Measurements from ENCODE around the gene FHOD3.

FHOD3 gene

GRCh38 chr18:36602620-36603019 is 305.1 kb downstream of the FHOD3 start:
- ATAC-seq (ENCODE audit: low read depth) = no peak
- H3K36me3 Mint-ChIP-seq = no peaks in the 10 kb centered on the region

GRCh38 chr18:36608107-36608506 is 310.6 kb downstream of the FHOD3 start:
- no peak overlapping the region for H3K27ac Mint-ChIP-seq
- H3K9me3 Mint-ChIP-seq = no peaks in the 10 kb centered on the region
- DNase-seq (ENCODE audit: low spot score in 2 of 2) (no peak), ATAC-seq (ENCODE audit: low read depth) (no peak)
- H3K4me1 Mint-ChIP-seq = no peaks in the 10 kb centered on the region
- no peaks in the 10 kb centered on the region for H3K27me3 Mint-ChIP-seq
- no peak overlapping the region for H3K4me3 Mint-ChIP-seq
- H3K36me3 Mint-ChIP-seq = no peaks in the 10 kb centered on the region

More at GRCh38 chr18:36602620-36603019, 305.1 kb downstream of the FHOD3 start:
- no peak for DNase-seq (ENCODE audit: low spot score in 2 of 2)
- Mint-ChIP-seq H3K27me3 (no peaks in the 10 kb centered on the region), H3K9me3 (no peaks in the 10 kb centered on the region), H3K4me3 (no peak overlapping the region), H3K4me1 (no peaks in the 10 kb centered on the region), H3K27ac (no peak overlapping the region)

GRCh38 chr18:36610258-36610657 is 312.7 kb downstream of the FHOD3 start:
- Mint-ChIP-seq H3K27ac (no peak overlapping the region), H3K4me1 (no peaks in the 10 kb centered on the region), H3K4me3 (no peak overlapping the region), H3K9me3 (no peaks in the 10 kb centered on the region), H3K27me3 (no peaks in the 10 kb centered on the region), H3K36me3 (no peaks in the 10 kb centered on the region)
- no peak for DNase-seq (ENCODE audit: low spot score in 2 of 2)
- no peak for ATAC-seq (ENCODE audit: low read depth)

GRCh38 chr18:36610661-36611060 is 313.1 kb downstream of the FHOD3 start:
- Mint-ChIP-seq H3K36me3 (no peaks in the 10 kb centered on the region), H3K27me3 (no peaks in the 10 kb centered on the region), H3K27ac (no peak overlapping the region), H3K4me3 (no peak overlapping the region), H3K9me3 (no peaks in the 10 kb centered on the region), H3K4me1 (no peaks in the 10 kb centered on the region)
- ATAC-seq (ENCODE audit: low read depth) (no peak), DNase-seq (ENCODE audit: low spot score in 2 of 2) (no peak)

- no peaks in the 10 kb centered on the region for H3K27me3 Mint-ChIP-seq
- H3K4me3 Mint-ChIP-seq = no peak overlapping the region
- no peaks in the 10 kb centered on the region for H3K9me3 Mint-ChIP-seq
- no peaks in the 10 kb centered on the region for H3K36me3 Mint-ChIP-seq
- no peak overlapping the region for H3K27ac Mint-ChIP-seq
- H3K4me1 Mint-ChIP-seq = peaks cover 2% of the 10 kb centered on the region
- no peak for DNase-seq (ENCODE audit: low spot score in 2 of 2)
- ATAC-seq (ENCODE audit: low read depth) = no peak
Observed at GRCh38 chr18:36613069-36613468, 315.6 kb downstream of the FHOD3 start.

GRCh38 chr18:36613810-36614209 is 316.3 kb downstream of the FHOD3 start:
- H3K27ac Mint-ChIP-seq = no peak overlapping the region
- ATAC-seq (ENCODE audit: low read depth) (no peak), DNase-seq (ENCODE audit: low spot score in 2 of 2) (no peak)
- no peak overlapping the region for H3K4me3 Mint-ChIP-seq
- no peaks in the 10 kb centered on the region for H3K27me3 Mint-ChIP-seq
- H3K36me3 Mint-ChIP-seq = no peaks in the 10 kb centered on the region
- H3K9me3 Mint-ChIP-seq = no peaks in the 10 kb centered on the region
- H3K4me1 Mint-ChIP-seq = peaks cover 2% of the 10 kb centered on the region

- ATAC-seq (ENCODE audit: low read depth) (no peak), DNase-seq (ENCODE audit: low spot score in 2 of 2) (no peak)
- Mint-ChIP-seq H3K9me3 (no peaks in the 10 kb centered on the region), H3K4me1 (peaks cover 2% of the 10 kb centered on the region), H3K27me3 (peaks cover 8% of the 10 kb centered on the region), H3K36me3 (no peaks in the 10 kb centered on the region), H3K27ac (no peak overlapping the region), H3K4me3 (no peak overlapping the region)
Observed at GRCh38 chr18:36620788-36621187, 323.3 kb downstream of the FHOD3 start.

GRCh38 chr18:36622610-36623009 is 325.1 kb downstream of the FHOD3 start:
- no peak for ATAC-seq (ENCODE audit: low read depth)
- Mint-ChIP-seq H3K9me3 (no peaks in the 10 kb centered on the region), H3K36me3 (no peaks in the 10 kb centered on the region), H3K4me1 (no peaks in the 10 kb centered on the region), H3K4me3 (no peak overlapping the region), H3K27me3 (peaks cover 8% of the 10 kb centered on the region), H3K27ac (no peak overlapping the region)
- no peak for DNase-seq (ENCODE audit: low spot score in 2 of 2)

GRCh38 chr18:36623091-36623490 is 325.6 kb downstream of the FHOD3 start:
- ATAC-seq (ENCODE audit: low read depth) = no peak
- DNase-seq (ENCODE audit: low spot score in 2 of 2) = no peak
- Mint-ChIP-seq H3K36me3 (no peaks in the 10 kb centered on the region), H3K27ac (no peak overlapping the region), H3K9me3 (no peaks in the 10 kb centered on the region), H3K4me1 (no peaks in the 10 kb centered on the region), H3K4me3 (no peak overlapping the region), H3K27me3 (peaks cover 8% of the 10 kb centered on the region)

- no peaks in the 10 kb centered on the region for H3K9me3 Mint-ChIP-seq
Observed at GRCh38 chr18:36623681-36624190, 326.2 kb downstream of the FHOD3 start.

GRCh38 chr18:36624451-36625167 is 327.1 kb downstream of the FHOD3 start:
- H3K4me3 Mint-ChIP-seq = no peak overlapping the region
- no peaks in the 10 kb centered on the region for H3K4me1 Mint-ChIP-seq
- H3K27me3 Mint-ChIP-seq = peaks cover 8% of the 10 kb centered on the region
- peaks cover 2% of the 10 kb centered on the region for H3K9me3 Mint-ChIP-seq
- H3K36me3 Mint-ChIP-seq = no peaks in the 10 kb centered on the region
- ATAC-seq (ENCODE audit: low read depth) = no peak
- DNase-seq (ENCODE audit: low spot score in 2 of 2) = no peak
- no peak overlapping the region for H3K27ac Mint-ChIP-seq

More at GRCh38 chr18:36623681-36624190, 326.2 kb downstream of the FHOD3 start:
- H3K27ac Mint-ChIP-seq = no peak overlapping the region
- DNase-seq (ENCODE audit: low spot score in 2 of 2) (no peak), ATAC-seq (ENCODE audit: low read depth) (no peak)
- no peak overlapping the region for H3K4me3 Mint-ChIP-seq
- no peaks in the 10 kb centered on the region for H3K36me3 Mint-ChIP-seq
- H3K4me1 Mint-ChIP-seq = no peaks in the 10 kb centered on the region
- H3K27me3 Mint-ChIP-seq = peaks cover 9% of the 10 kb centered on the region

GRCh38 chr18:36625386-36625785 is 327.9 kb downstream of the FHOD3 start:
- H3K4me3 Mint-ChIP-seq = no peak overlapping the region

GRCh38 chr18:36627637-36628036 is 330.1 kb downstream of the FHOD3 start:
- peaks cover 12% of the 10 kb centered on the region for H3K27me3 Mint-ChIP-seq
- H3K27ac Mint-ChIP-seq = no peak overlapping the region
- no peak overlapping the region for H3K4me3 Mint-ChIP-seq
- no peaks in the 10 kb centered on the region for H3K36me3 Mint-ChIP-seq
- peaks cover 2% of the 10 kb centered on the region for H3K9me3 Mint-ChIP-seq
- no peak for ATAC-seq (ENCODE audit: low read depth)
- no peaks in the 10 kb centered on the region for H3K4me1 Mint-ChIP-seq
- DNase-seq (ENCODE audit: low spot score in 2 of 2) = no peak

More at GRCh38 chr18:36625386-36625785, 327.9 kb downstream of the FHOD3 start:
- no peak for ATAC-seq (ENCODE audit: low read depth)
- no peaks in the 10 kb centered on the region for H3K36me3 Mint-ChIP-seq
- no peaks in the 10 kb centered on the region for H3K4me1 Mint-ChIP-seq
- peaks cover 2% of the 10 kb centered on the region for H3K9me3 Mint-ChIP-seq
- peaks cover 7% of the 10 kb centered on the region for H3K27me3 Mint-ChIP-seq
- DNase-seq (ENCODE audit: low spot score in 2 of 2) = no peak
- H3K27ac Mint-ChIP-seq = no peak overlapping the region

- Mint-ChIP-seq H3K4me1 (no peaks in the 10 kb centered on the region), H3K9me3 (peaks cover 2% of the 10 kb centered on the region), H3K27me3 (peaks cover 12% of the 10 kb centered on the region), H3K36me3 (no peaks in the 10 kb centered on the region), H3K27ac (no peak overlapping the region), H3K4me3 (no peak overlapping the region)
- DNase-seq (ENCODE audit: low spot score in 2 of 2) (no peak), ATAC-seq (ENCODE audit: low read depth) (no peak)
Observed at GRCh38 chr18:36628435-36629137, 331.1 kb downstream of the FHOD3 start.
